Stimulated activated effector memory CD8-positive, alpha-beta T cell treated with anti-CD3 and anti-CD28 coated beads, Interleukin-12 subunit alpha, Interleukin-12 subunit beta, amount 100 ng/mL, for 72 hours (primary cell): ENCODE results near the gene TMEM121.

Source experiments
- ATAC-seq: fragments of 150-1000 bp; cut with Tn5 transposase; 2 replicates; pipeline ENCODE4 v1.10.0; 2021
- DNase-seq, 2 donors: peaks; one replicate each; pipeline ENCODE4 v3.0.0; 2021 to 2022; ENCODE audit warnings: low spot score in 2 of 2
- H3K27ac Mint-ChIP-seq: one replicate; pipeline ENCODE4 v1.8.0; 2022; ENCODE audit warnings: mild to moderate bottlenecking, mixed read lengths
- H3K36me3 Mint-ChIP-seq: one replicate; pipeline ENCODE4 v1.8.0; 2022; ENCODE audit warnings: mild to moderate bottlenecking, mixed read lengths
- H3K4me1 Mint-ChIP-seq: one replicate; pipeline ENCODE4 v1.8.0; 2022; ENCODE audit warnings: mixed read lengths
- H3K4me3 Mint-ChIP-seq: one replicate; pipeline ENCODE4 v1.8.0; 2022; ENCODE audit warnings: mild to moderate bottlenecking, mixed read lengths
- H3K9me3 Mint-ChIP-seq: one replicate; pipeline ENCODE4 v1.8.0; 2022; ENCODE audit warnings: mixed read lengths

Gene TMEM121

DNA sequence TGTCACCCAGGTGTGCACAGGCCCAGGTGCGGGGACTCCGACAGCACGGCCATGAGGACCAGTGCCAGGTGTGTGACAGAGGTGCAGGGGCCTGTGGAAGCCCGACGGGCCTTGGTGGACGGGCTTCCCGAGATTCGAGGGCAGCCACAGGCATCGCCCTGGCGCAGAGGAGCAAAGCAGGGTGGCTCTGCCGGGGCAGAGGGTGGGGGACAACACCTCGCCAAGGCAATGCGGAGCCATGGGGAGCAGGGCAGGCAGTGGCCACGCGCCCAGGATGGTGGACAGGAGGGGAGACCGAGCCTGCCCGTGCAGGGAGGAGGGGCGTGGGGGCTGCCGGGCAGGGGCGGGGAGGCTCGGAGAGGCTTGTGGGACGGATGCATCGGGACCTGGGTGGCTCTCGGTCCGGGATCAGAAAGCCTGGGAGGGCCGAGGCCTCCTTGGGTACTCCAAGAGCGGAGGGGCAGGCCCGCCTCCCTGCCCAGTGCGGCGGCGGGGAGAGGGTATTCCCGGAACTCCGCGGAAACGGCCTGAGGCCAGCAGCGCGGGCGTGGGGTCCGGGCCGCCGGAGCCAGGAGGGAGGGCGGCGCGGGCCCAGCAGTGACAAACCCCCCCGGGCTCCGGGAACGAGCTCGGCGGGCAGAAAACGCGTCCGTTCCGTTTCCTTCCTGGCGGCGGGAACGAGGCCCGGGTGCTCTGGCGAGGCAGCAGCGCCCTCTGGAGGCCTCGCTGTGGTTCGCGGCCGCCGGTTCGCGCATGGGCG is 1.6 kb downstream of the TMEM121 start:
- Mint-ChIP-seq H3K27ac (peak overlapping the region; percentile 87), H3K36me3 (peaks cover 24% of the 10 kb centered on the region), H3K9me3 (no peaks in the 10 kb centered on the region), H3K4me3 (peak overlapping the region; percentile 77), H3K4me1 (peaks cover 32% of the 10 kb centered on the region)
- peak; percentile 72 for ATAC-seq
- peak; percentile 87 to 89 for DNase-seq

DNA sequence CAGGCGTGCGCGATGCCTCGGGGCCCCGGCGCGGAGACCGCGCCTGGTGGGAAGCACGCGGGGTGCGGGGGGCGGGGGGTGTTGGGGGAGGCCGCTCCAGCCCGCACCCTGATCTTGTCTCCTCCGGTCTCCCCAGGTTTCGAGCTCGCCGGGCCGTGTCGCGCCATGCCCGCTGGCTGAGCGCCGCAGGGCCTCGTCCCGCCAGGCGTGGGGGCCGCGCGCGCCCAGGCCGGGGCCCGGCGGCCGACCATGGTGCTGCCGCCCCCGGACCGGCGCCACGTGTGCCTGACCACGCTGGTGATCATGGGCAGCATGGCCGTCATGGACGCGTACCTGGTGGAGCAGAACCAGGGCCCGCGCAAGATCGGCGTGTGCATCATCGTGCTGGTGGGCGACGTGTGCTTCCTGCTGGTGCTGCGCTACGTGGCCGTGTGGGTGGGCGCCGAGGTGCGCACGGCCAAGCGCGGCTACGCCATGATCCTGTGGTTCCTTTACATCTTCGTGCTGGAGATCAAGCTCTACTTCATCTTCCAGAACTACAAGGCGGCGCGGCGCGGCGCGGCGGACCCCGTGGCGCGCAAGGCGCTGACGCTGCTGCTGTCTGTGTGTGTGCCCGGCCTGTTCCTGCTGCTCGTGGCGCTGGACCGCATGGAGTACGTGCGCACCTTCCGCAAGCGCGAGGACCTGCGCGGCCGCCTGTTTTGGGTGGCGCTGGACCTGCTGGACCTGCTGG is 2.4 kb downstream of the TMEM121 start:
- peaks cover 32% of the 10 kb centered on the region for H3K4me1 Mint-ChIP-seq
- no peaks in the 10 kb centered on the region for H3K9me3 Mint-ChIP-seq
- peak overlapping the region; percentile 86 for H3K27ac Mint-ChIP-seq
- H3K36me3 Mint-ChIP-seq = peaks cover 24% of the 10 kb centered on the region
- ATAC-seq (peak; percentile 69), DNase-seq (peak in 1 of 2 donors; percentile 58)
- H3K4me3 Mint-ChIP-seq = peak overlapping the region; percentile 77

DNA sequence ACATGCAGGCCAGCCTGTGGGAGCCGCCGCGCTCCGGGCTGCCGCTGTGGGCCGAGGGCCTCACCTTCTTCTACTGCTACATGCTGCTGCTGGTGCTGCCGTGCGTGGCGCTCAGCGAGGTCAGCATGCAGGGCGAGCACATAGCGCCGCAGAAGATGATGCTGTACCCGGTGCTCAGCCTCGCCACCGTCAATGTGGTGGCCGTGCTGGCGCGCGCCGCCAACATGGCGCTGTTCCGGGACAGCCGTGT is 2.9 kb downstream of the TMEM121 start:
- H3K9me3 Mint-ChIP-seq = no peaks in the 10 kb centered on the region
- peaks cover 24% of the 10 kb centered on the region for H3K36me3 Mint-ChIP-seq
- H3K4me1 Mint-ChIP-seq = peaks cover 32% of the 10 kb centered on the region
- H3K27ac Mint-ChIP-seq = peak overlapping the region; percentile 86
- peak; percentile 17 for ATAC-seq
- DNase-seq = no peak
- peak overlapping the region; percentile 77 for H3K4me3 Mint-ChIP-seq

DNA sequence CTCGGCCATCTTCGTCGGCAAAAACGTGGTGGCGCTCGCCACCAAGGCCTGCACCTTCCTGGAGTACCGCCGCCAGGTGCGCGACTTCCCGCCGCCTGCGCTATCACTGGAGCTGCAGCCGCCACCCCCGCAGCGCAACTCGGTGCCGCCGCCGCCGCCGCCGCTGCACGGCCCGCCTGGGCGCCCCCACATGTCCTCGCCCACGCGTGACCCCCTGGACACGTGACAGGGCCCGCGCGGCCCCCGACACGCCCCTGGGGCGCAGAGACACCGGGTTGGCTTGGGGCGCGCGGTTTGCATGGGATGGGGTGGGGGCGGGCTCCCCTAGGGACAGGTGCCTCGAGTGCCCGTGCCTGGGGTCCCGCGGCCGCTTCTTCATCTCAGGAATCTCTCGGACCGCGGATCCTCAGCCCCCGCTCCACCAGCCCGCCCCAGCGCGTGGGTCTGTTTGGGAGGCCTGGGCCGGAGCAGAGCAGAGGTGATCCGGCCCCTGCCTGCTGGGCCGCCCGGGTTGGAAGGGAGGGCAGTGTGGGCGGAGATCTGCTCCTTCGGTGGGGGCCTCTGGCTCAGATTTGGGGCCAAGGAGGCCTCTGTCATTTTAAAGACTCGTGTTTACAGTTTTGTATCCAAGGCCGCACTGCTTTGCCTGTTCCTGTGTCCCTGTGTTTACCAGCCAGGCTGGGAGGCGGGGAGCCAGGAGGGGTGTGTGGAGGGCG is 3.3 kb downstream of the TMEM121 start:
- peak; percentile 2 for ATAC-seq

DNA sequence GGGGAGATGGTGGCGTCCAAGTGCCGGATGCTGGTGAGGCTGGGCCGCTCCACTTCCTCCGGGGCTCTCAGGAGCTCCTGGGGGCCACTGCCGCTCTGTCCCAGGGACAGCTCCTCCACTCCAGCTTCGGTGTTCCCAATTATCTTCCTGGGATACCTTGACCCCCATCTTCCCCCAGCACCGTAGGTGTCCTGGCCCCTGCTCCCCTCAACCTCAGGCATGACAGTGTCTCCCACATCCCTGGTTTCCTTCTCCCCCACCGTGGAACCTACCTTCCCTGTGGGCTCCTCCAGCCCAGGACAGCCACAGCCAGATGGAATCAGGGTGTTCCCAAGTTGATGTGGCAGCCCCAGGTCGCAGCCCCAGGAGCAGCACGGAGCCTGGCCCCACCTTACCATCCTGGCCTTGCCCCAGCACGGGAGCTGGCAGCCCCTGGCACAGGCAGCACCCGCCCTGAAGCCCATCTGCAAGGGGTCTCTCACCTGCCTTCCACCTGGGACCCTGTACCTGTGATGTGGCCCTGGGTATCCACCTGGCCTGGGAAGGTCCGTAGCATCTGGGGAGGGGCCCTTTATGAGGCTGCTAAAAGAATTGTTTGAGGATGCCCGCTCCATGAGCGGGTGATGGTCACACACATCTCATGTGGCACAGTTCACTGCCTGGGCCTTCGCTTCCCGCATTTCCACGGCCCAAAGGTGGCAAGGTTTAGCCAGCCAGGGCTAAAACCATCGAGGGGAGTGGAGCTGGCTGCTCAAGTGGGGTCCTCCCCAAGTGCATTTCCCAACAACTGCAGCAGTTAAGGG is 4.1 kb downstream of the TMEM121 start:
- Mint-ChIP-seq H3K36me3 (peaks cover 24% of the 10 kb centered on the region), H3K4me1 (peaks cover 32% of the 10 kb centered on the region), H3K27ac (peak overlapping the region; percentile 78), H3K9me3 (no peaks in the 10 kb centered on the region), H3K4me3 (peak overlapping the region; percentile 77)
- ATAC-seq = peak; percentile 4
- no peak for DNase-seq

More for the DNA sequence above, 3.3 kb downstream of the TMEM121 start:
- H3K4me1 Mint-ChIP-seq = peaks cover 32% of the 10 kb centered on the region
- H3K9me3 Mint-ChIP-seq = no peaks in the 10 kb centered on the region
- H3K36me3 Mint-ChIP-seq = peaks cover 24% of the 10 kb centered on the region
- DNase-seq = no peak
- peak overlapping the region; percentile 86 for H3K27ac Mint-ChIP-seq
- H3K4me3 Mint-ChIP-seq = peak overlapping the region; percentile 77

DNA sequence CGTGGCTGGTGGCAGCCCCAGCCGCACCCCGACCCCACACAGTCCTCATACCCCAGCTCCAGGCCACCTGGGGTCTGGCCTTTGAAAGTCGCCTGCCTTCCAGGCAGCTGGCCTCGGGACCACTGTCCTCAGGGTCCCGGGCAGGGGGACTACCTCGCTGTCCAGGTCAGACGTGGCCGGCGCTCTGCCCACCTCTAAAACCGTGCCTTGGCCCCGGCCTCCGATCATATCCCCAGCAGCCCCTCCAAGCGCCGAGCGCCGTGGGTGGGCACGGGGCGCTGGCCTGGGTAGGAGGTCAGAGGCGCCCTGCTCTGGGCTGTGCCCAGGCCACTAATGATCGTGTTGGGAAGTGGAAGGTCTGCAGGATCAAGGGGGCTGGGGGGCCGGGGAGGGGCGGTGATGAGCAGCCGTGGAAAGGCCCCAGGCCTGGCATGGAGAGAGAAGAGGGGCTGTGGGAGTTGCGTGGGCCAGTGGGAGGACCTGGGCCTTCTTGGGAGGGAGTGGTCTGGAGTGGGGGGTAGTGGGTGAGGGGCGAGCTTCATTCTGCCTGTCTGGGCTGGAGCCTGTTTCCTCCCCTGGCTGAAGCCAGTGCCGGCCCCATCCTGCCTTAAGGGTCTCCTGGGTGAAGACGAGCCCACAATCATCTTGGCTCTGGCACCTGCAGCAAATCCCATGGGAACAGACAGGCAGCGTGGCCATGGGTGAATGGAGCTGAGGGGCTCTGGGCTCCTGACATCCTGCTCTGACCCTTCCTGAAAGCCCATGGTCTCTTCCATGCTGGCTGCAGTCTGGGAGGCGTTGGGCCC is 4.9 kb downstream of the TMEM121 start:
- peaks cover 24% of the 10 kb centered on the region for H3K36me3 Mint-ChIP-seq
- DNase-seq (no peak), ATAC-seq (no peak)
- peak overlapping the region; percentile 78 for H3K27ac Mint-ChIP-seq
- peaks cover 32% of the 10 kb centered on the region for H3K4me1 Mint-ChIP-seq
- no peaks in the 10 kb centered on the region for H3K9me3 Mint-ChIP-seq
- peak overlapping the region; percentile 77 for H3K4me3 Mint-ChIP-seq

DNA sequence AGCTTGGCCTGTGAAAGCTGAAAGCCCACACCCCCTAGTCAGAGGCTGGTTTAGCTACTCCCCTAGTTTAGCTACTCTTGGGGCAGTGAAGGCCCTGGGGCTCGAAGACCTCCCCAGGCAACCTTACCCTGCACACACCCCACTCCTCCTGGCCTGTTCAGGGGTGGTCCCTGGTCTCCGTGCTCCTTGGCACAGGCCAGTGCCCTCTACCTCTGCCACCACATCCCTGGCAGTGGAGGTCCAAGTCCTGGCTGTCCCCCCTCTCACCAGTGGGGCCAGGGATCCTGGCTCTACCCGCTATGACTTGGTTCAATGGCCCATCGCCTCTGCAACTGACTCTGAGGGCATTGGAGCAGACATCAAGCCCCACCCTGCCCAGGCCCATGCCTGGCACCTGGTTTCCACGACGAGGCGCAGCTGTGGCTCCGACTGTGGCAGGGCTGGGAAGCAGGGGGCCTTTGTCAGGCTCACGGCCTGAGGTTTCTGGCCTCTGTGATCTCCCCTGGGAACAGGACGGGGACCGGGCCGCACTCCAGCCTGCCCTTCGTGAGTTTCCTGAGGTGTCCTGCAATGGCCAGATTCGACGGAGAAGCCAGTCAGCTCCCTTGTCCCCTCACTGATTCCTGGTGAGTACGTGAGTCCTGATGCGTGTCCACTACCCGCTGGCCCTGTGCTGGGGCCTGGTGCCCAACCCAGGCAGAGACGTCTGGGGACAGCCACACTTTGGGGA is 5.7 kb downstream of the TMEM121 start:
- Mint-ChIP-seq H3K4me1 (peaks cover 31% of the 10 kb centered on the region), H3K36me3 (peaks cover 23% of the 10 kb centered on the region), H3K9me3 (no peaks in the 10 kb centered on the region), H3K27ac (no peak overlapping the region), H3K4me3 (peak overlapping the region; percentile 9)
- DNase-seq = no peak
- ATAC-seq = no peak

DNA sequence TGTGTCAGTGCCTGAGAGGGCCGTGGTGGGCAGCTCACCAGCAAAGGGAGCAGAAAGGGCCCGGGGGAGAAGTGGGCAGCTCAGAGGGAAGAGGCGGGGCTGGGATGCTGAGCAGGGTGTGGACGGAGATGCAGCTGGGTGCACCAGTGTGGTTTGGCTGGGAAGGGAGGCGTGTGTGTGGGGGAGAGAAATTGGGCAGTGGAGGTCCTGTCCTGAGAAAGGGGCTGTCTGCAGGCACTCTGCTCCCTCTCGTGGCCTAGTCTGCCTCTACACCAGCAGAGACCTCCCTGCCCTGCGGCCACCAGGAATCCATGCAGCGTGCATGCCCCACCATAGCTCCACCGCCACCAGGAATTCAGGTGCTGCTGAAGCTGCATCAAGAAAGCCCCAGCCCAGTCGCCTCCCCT is 6.4 kb downstream of the TMEM121 start:
- H3K4me1 Mint-ChIP-seq = peaks cover 24% of the 10 kb centered on the region
- no peak for ATAC-seq
- DNase-seq = no peak
- H3K9me3 Mint-ChIP-seq = no peaks in the 10 kb centered on the region
- no peak overlapping the region for H3K4me3 Mint-ChIP-seq
- H3K27ac Mint-ChIP-seq = no peak overlapping the region
- peaks cover 16% of the 10 kb centered on the region for H3K36me3 Mint-ChIP-seq

DNA sequence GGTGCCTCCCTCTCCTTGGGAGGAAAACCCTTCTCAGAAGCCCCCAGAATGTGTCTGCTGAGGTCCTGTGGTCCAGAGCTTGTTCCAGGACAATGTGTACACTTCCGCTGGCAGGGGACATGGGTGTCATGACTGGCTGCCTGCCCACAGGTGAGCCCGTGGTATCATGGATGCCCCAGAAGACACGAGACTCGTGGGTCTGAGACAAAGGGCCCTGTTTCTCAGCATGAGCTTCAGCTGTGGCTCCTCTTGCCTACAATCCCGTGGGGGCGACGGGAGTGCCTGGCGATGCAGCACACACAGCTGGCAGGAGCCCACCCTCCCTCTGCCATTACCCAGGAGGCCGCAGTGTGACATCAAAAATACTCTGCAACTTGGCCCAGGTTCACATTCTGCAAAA is 7.0 kb downstream of the TMEM121 start:
- Mint-ChIP-seq H3K27ac (no peak overlapping the region), H3K4me1 (peaks cover 27% of the 10 kb centered on the region), H3K36me3 (peaks cover 13% of the 10 kb centered on the region), H3K9me3 (no peaks in the 10 kb centered on the region), H3K4me3 (no peak overlapping the region)
- no peak for ATAC-seq
- DNase-seq = no peak

DNA sequence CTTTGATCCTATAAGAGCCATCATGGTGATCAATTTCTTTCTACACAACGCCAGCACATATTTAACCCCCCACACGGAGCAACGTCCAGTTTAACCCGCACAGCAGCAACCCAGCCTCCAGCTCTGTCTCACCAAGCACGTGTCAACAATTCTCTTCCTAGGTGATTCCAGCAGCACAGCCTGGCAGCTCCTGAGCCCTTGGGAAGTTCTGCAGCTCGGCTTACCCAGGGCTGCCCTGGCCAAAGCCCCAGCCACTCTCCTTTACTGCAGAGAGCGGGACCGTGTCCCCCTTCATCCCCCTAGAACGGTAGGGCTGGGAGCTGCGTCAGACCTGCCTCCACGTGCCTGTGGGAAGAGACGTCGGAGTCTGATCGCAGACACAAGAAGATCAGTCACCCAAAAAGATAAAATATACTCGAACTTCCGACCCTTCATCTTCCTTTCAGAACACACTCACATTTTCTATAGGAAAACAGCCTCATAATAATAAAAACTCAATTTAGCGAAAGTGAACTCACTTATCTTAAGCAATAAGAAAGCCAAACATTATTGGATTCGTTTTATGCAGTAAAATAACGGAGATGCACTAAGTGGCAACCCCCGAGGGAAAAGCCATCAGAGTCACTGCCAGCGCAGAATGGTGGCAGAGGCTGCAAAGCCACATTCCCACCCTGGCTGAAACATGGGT is 7.6 kb downstream of the TMEM121 start:
- Mint-ChIP-seq H3K27ac (no peak overlapping the region), H3K4me3 (no peak overlapping the region), H3K4me1 (peaks cover 30% of the 10 kb centered on the region), H3K36me3 (peaks cover 13% of the 10 kb centered on the region), H3K9me3 (no peaks in the 10 kb centered on the region)
- no peak for DNase-seq
- ATAC-seq = no peak

DNA sequence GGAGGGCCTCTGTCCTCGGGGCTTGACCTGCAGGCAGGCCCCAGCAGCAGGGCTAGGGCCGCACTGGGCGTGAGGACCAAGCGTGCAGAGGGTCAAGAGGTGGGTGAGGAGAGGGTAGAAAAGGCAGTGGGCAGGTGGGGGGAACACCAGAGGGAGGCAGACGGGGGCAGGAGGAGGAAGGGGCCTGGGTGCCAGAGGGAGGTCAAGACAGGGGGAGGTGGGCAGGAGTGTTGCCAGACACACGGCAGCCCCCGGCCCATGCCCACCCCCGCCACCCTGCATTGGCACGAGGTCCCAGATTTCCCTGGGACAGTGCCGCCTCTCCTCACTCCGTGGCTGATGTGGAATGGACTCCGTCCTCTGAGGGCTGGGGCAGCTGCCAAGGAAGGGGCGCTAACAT is 8.2 kb downstream of the TMEM121 start:
- no peak for DNase-seq
- Mint-ChIP-seq H3K27ac (no peak overlapping the region), H3K4me1 (peaks cover 30% of the 10 kb centered on the region), H3K36me3 (peaks cover 13% of the 10 kb centered on the region), H3K4me3 (no peak overlapping the region), H3K9me3 (no peaks in the 10 kb centered on the region)
- no peak for ATAC-seq

DNA sequence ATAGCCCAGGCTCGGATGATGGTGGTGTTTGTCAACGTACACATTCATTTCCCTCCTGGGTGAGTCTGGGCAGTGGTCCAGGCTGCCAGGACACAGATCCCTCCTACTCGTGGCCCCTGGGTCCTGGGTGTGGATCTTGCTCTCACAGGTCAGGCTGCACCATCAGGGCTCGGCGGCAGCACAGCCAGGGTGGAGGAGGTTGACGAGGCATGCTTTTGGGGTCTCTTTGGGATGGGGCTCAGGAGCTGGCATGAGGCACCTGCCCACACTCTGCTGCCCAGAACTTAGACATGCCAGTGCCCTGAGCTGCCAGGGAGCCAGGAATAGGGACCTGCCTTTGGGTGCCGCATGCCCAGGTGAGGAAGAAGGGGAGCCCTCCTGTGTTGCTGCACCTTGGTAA is 9.7 kb downstream of the TMEM121 start:
- H3K27ac Mint-ChIP-seq = no peak overlapping the region
- DNase-seq = no peak
- peaks cover under 1% of the 10 kb centered on the region for H3K36me3 Mint-ChIP-seq
- H3K9me3 Mint-ChIP-seq = no peaks in the 10 kb centered on the region
- H3K4me1 Mint-ChIP-seq = peaks cover 22% of the 10 kb centered on the region
- no peak overlapping the region for H3K4me3 Mint-ChIP-seq
- no peak for ATAC-seq

DNA sequence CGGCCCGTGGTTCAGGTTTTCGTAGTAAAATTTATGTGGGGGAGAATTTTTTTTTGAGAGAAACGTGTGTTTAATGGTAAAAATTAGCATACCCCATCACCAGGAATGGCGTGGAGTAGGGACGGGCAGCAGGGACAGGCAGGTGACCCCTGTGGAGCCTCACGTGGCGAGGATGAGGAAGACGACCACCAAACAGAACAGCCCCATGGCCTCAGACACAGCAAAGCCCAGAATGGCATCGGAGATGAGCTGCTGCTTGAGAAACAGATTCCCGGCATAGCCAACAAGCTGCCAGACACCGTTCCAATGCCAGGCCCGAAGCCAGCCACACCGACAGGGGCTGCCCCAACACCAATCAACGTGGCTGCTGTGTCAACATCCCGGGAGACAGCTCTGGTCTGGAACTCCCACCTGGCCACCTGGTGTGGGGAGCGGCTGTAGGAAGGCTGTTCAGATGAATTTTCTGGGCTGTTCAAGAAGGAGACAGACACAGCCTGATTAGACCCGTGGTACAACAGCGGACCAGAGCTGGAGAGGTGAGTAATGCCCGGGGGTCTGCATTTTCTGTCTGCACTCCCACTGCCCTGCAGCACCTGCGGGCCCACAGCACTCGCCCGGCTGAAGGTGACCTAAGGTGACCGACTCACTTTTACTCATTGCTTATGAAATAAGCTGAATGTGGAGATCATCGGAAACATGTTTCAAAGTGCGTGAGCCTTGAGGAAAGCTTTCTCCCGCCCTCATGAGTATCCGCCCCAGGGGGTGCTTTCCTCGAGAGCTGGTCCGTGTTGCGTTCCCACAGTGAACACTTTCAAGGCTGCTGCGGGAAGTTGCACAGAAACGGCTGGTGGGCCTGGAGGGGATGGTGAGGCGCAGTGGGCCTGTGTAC is 10.6 kb downstream of the TMEM121 start:
- H3K27ac Mint-ChIP-seq = no peak overlapping the region

More for the DNA sequence above, 10.6 kb downstream of the TMEM121 start:
- Mint-ChIP-seq H3K36me3 (no peaks in the 10 kb centered on the region), H3K4me1 (peaks cover 19% of the 10 kb centered on the region), H3K9me3 (no peaks in the 10 kb centered on the region), H3K4me3 (no peak overlapping the region)
- ATAC-seq (no peak), DNase-seq (no peak)
